Measurements from ENCODE around the gene SDC3.

GRCh38 chr1:30867537-30867936 lies 41.0 kb downstream of the SDC3 start:
- TF ChIP-seq RAD21 (IDR thresholded peaks at IDR 0.05; ENCODE audit: insufficient read depth, low read depth, low read length), result no peak
- no peak for TF ChIP-seq POLR2A (IDR thresholded peaks at IDR 0.05; ENCODE audit: low read depth, low read length)
- no peak for TF ChIP-seq HCFC1 (IDR thresholded peaks at IDR 0.05; ENCODE audit: low read length)
- no peak for TF ChIP-seq SIN3A (IDR thresholded peaks at IDR 0.05; ENCODE audit: low read depth, low read length)
- TF ChIP-seq E4F1 (IDR thresholded peaks at IDR 0.05; ENCODE audit: borderline replicate concordance, partially characterized antibody), result no peak
- TF ChIP-seq SREBF2 (IDR thresholded peaks at IDR 0.05; ENCODE audit: low read length), result no peak
- no peak for TF ChIP-seq RELB (IDR thresholded peaks at IDR 0.05; ENCODE audit: low read depth)
- no peak for TF ChIP-seq CTCF (IDR thresholded peaks at IDR 0.05 in 2 of 3, conservative IDR thresholded peaks at IDR 0.05 in 1 of 3; ENCODE audit: control insufficient read depth in 2 of 3, extremely low read depth in 1 of 3, insufficient read depth in 1 of 3, low read depth in 3 of 3, low read length in 3 of 3)
